ENCODE results near the gene SPTBN4. TPM values are rescaled to one million over a fixed set of nuclear protein-coding genes. Genes with fewer than 3 reads are reported as not detected.

The SPTBN4 gene
- total and polyA plus RNA-seq, 10 of the 15 experiments (the other 5 are each of a cell fraction or from before 2014, with no cell fraction given): 0.04 to 1.1 (median 0.34) TPM; not detected in 1

DNA sequence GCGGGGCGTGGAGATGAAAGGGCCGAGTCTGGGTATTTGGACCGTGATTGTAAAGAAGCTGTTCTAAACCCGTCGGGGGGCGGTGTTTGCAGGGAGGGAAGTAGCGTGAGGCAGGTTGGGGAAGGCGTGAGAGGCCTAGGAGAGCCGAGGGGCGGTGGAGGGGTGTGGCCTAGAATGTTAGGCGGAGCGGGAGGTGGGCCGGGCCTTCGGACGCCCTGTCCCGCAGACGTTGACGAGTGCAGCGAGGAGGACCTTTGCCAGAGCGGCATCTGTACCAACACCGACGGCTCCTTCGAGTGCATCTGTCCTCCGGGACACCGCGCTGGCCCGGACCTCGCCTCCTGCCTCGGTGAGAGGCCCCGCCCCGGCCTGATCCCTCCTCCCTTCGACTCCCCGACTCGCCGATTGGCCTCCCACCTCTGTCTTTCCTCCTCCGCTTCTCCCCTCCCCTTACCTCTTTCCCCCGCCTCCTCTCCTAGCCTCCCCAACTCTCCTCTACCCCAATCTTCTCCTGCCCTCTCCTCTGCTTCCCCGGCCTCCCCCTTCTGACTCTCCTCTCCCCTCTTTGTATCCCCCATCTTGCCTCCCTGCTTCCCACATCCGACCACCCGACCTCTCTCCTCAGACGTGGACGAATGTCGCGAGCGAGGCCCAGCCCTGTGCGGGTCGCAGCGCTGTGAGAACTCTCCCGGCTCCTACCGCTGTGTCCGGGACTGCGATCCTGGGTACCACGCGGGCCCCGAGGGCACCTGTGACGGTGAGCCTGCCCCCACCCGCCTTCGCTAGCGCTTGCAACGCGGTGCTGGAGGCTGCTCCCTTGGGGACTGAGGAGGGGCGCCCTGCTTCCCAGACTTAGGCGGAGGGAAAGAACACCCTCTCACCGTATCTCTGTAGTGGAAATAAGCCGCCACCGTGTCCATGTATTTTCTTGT lies 147.2 kb downstream of the SPTBN4 start (continued):
- TF ChIP-seq SUZ12 (IDR thresholded peaks at IDR 0.05; ENCODE audit: unreplicated experiment) (no peak), POLR2A (IDR thresholded peaks at IDR 0.05; ENCODE audit: low read depth, low read length) (peak; percentile 68), POLR2AphosphoS5 (IDR thresholded peaks at IDR 0.05; ENCODE audit: low read length) (0 out of 2 replicates have a peak, but pooled peaks have one; percentile 38), SMAD5 (IDR thresholded peaks at IDR 0.05; ENCODE audit: low read depth) (no peak), MYB (IDR thresholded peaks at IDR 0.05; ENCODE audit: borderline replicate concordance, low read depth, low read length) (no peak), IKZF1 (conservative IDR thresholded peaks at IDR 0.05) (peak; percentile 73), ZNF207 (IDR thresholded peaks at IDR 0.05; ENCODE audit: borderline replicate concordance) (no peak), JUND (IDR thresholded peaks at IDR 0.05; ENCODE audit: low read depth, low read length) (no peak)
- TF ChIP-seq, protein P1, sequence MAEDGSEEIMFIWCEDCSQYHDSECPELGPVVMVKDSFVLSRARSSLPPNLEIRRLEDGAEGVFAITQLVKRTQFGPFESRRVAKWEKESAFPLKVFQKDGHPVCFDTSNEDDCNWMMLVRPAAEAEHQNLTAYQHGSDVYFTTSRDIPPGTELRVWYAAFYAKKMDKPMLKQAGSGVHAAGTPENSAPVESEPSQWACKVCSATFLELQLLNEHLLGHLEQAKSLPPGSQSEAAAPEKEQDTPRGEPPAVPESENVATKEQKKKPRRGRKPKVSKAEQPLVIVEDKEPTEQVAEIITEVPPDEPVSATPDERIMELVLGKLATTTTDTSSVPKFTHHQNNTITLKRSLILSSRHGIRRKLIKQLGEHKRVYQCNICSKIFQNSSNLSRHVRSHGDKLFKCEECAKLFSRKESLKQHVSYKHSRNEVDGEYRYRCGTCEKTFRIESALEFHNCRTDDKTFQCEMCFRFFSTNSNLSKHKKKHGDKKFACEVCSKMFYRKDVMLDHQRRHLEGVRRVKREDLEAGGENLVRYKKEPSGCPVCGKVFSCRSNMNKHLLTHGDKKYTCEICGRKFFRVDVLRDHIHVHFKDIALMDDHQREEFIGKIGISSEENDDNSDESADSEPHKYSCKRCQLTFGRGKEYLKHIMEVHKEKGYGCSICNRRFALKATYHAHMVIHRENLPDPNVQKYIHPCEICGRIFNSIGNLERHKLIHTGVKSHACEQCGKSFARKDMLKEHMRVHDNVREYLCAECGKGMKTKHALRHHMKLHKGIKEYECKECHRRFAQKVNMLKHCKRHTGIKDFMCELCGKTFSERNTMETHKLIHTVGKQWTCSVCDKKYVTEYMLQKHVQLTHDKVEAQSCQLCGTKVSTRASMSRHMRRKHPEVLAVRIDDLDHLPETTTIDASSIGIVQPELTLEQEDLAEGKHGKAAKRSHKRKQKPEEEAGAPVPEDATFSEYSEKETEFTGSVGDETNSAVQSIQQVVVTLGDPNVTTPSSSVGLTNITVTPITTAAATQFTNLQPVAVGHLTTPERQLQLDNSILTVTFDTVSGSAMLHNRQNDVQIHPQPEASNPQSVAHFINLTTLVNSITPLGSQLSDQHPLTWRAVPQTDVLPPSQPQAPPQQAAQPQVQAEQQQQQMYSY (CRISPR knock-in tag; IDR thresholded peaks at IDR 0.05): no peak
- TF ChIP-seq, protein P2, sequence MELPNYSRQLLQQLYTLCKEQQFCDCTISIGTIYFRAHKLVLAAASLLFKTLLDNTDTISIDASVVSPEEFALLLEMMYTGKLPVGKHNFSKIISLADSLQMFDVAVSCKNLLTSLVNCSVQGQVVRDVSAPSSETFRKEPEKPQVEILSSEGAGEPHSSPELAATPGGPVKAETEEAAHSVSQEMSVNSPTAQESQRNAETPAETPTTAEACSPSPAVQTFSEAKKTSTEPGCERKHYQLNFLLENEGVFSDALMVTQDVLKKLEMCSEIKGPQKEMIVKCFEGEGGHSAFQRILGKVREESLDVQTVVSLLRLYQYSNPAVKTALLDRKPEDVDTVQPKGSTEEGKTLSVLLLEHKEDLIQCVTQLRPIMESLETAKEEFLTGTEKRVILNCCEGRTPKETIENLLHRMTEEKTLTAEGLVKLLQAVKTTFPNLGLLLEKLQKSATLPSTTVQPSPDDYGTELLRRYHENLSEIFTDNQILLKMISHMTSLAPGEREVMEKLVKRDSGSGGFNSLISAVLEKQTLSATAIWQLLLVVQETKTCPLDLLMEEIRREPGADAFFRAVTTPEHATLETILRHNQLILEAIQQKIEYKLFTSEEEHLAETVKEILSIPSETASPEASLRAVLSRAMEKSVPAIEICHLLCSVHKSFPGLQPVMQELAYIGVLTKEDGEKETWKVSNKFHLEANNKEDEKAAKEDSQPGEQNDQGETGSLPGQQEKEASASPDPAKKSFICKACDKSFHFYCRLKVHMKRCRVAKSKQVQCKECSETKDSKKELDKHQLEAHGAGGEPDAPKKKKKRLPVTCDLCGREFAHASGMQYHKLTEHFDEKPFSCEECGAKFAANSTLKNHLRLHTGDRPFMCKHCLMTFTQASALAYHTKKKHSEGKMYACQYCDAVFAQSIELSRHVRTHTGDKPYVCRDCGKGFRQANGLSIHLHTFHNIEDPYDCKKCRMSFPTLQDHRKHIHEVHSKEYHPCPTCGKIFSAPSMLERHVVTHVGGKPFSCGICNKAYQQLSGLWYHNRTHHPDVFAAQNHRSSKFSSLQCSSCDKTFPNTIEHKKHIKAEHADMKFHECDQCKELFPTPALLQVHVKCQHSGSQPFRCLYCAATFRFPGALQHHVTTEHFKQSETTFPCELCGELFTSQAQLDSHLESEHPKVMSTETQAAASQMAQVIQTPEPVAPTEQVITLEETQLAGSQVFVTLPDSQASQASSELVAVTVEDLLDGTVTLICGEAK (IDR thresholded peaks at IDR 0.05; ENCODE audit: borderline replicate concordance): peak; percentile 68
- TF ChIP-seq, protein P3, sequence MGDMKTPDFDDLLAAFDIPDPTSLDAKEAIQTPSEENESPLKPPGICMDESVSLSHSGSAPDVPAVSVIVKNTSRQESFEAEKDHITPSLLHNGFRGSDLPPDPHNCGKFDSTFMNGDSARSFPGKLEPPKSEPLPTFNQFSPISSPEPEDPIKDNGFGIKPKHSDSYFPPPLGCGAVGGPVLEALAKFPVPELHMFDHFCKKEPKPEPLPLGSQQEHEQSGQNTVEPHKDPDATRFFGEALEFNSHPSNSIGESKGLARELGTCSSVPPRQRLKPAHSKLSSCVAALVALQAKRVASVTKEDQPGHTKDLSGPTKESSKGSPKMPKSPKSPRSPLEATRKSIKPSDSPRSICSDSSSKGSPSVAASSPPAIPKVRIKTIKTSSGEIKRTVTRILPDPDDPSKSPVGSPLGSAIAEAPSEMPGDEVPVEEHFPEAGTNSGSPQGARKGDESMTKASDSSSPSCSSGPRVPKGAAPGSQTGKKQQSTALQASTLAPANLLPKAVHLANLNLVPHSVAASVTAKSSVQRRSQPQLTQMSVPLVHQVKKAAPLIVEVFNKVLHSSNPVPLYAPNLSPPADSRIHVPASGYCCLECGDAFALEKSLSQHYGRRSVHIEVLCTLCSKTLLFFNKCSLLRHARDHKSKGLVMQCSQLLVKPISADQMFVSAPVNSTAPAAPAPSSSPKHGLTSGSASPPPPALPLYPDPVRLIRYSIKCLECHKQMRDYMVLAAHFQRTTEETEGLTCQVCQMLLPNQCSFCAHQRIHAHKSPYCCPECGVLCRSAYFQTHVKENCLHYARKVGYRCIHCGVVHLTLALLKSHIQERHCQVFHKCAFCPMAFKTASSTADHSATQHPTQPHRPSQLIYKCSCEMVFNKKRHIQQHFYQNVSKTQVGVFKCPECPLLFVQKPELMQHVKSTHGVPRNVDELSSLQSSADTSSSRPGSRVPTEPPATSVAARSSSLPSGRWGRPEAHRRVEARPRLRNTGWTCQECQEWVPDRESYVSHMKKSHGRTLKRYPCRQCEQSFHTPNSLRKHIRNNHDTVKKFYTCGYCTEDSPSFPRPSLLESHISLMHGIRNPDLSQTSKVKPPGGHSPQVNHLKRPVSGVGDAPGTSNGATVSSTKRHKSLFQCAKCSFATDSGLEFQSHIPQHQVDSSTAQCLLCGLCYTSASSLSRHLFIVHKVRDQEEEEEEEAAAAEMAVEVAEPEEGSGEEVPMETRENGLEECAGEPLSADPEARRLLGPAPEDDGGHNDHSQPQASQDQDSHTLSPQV (IDR thresholded peaks at IDR 0.05): no peak
- TF ChIP-seq, protein P4, sequence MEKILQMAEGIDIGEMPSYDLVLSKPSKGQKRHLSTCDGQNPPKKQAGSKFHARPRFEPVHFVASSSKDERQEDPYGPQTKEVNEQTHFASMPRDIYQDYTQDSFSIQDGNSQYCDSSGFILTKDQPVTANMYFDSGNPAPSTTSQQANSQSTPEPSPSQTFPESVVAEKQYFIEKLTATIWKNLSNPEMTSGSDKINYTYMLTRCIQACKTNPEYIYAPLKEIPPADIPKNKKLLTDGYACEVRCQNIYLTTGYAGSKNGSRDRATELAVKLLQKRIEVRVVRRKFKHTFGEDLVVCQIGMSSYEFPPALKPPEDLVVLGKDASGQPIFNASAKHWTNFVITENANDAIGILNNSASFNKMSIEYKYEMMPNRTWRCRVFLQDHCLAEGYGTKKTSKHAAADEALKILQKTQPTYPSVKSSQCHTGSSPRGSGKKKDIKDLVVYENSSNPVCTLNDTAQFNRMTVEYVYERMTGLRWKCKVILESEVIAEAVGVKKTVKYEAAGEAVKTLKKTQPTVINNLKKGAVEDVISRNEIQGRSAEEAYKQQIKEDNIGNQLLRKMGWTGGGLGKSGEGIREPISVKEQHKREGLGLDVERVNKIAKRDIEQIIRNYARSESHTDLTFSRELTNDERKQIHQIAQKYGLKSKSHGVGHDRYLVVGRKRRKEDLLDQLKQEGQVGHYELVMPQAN (conservative IDR thresholded peaks at IDR 0.05): 0 out of 2 replicates have a peak, but pooled peaks have one; percentile 30
